Measurements from ENCODE around the gene AMPH. TPM values are rescaled to one million over a fixed set of nuclear protein-coding genes. Genes with fewer than 3 reads are reported as not detected.

Gene AMPH
- total RNA-seq, 1 donor from 2014 or later: 2.1 TPM

GRCh38 chr7:38463277-38464225 is 167.6 kb downstream of the AMPH start:
- peak; percentile 67 for DNase-seq (ENCODE audit: low spot score)

GRCh38 chr7:38462819-38463218 is 168.4 kb downstream of the AMPH start:
- DNase-seq (ENCODE audit: low spot score): no peak

GRCh38 chr7:38461887-38462286 is 169.3 kb downstream of the AMPH start:
- no peak for DNase-seq (ENCODE audit: low spot score)

GRCh38 chr7:38453826-38454225 is 177.3 kb downstream of the AMPH start:
- no peak for DNase-seq (ENCODE audit: low spot score)

GRCh38 chr7:38453168-38453567 is 178.0 kb downstream of the AMPH start:
- no peak for DNase-seq (ENCODE audit: low spot score)

- no peak for DNase-seq (ENCODE audit: low spot score)
Measured at GRCh38 chr7:38452681-38453108, 178.5 kb downstream of the AMPH start.

GRCh38 chr7:38451840-38452239 is 179.3 kb downstream of the AMPH start:
- no peak for DNase-seq (ENCODE audit: low spot score)

- no peak for DNase-seq (ENCODE audit: low spot score)
Measured at GRCh38 chr7:38448584-38449234, 182.5 kb downstream of the AMPH start.

- DNase-seq (ENCODE audit: low spot score): no peak
Measured at GRCh38 chr7:38448054-38448453, 183.1 kb downstream of the AMPH start.

- DNase-seq (ENCODE audit: low spot score): no peak
Measured at GRCh38 chr7:38438970-38439369, 192.2 kb downstream of the AMPH start.

- no peak for DNase-seq (ENCODE audit: low spot score)
Measured at GRCh38 chr7:38432671-38433070, 198.5 kb downstream of the AMPH start.

- no peak for DNase-seq (ENCODE audit: low spot score)
Measured at GRCh38 chr7:38432080-38432479, 199.1 kb downstream of the AMPH start.

GRCh38 chr7:38429057-38429456 is 202.1 kb downstream of the AMPH start:
- DNase-seq (ENCODE audit: low spot score): no peak

- DNase-seq (ENCODE audit: low spot score): no peak
Measured at GRCh38 chr7:38428041-38428440, 203.1 kb downstream of the AMPH start.

GRCh38 chr7:38427279-38427955 is 203.8 kb downstream of the AMPH start:
- no peak for DNase-seq (ENCODE audit: low spot score)

GRCh38 chr7:38425509-38425908 is 205.7 kb downstream of the AMPH start:
- DNase-seq (ENCODE audit: low spot score): no peak

- DNase-seq (ENCODE audit: low spot score): no peak
Measured at GRCh38 chr7:38424750-38425463, 206.3 kb downstream of the AMPH start.

GRCh38 chr7:38413784-38414183 is 217.4 kb downstream of the AMPH start:
- no peak for DNase-seq (ENCODE audit: low spot score)

GRCh38 chr7:38411404-38411803 is 219.8 kb downstream of the AMPH start:
- no peak for DNase-seq (ENCODE audit: low spot score)

GRCh38 chr7:38410056-38410455 is 221.1 kb downstream of the AMPH start:
- no peak for DNase-seq (ENCODE audit: low spot score)

GRCh38 chr7:38409531-38409930 is 221.6 kb downstream of the AMPH start:
- no peak for DNase-seq (ENCODE audit: low spot score)
